HL-60 (cell line): ENCODE measurements around the gene CEACAM6.

ENCODE experiments used
- TF ChIP-seq, protein P1 (sequence below): IDR thresholded peaks from 2 replicates; pipeline ENCODE4 v1.6.1; 2012; ENCODE audit warnings: low read depth; ENCODE audit not compliant: insufficient replicate concordance
- TF ChIP-seq, protein P2 (sequence below): IDR thresholded peaks from one replicate; pipeline ENCODE4 v1.5.1; 2011; ENCODE audit warnings: low read length, control low read depth, inconsistent platforms; ENCODE audit not compliant: insufficient read depth

DNA sequence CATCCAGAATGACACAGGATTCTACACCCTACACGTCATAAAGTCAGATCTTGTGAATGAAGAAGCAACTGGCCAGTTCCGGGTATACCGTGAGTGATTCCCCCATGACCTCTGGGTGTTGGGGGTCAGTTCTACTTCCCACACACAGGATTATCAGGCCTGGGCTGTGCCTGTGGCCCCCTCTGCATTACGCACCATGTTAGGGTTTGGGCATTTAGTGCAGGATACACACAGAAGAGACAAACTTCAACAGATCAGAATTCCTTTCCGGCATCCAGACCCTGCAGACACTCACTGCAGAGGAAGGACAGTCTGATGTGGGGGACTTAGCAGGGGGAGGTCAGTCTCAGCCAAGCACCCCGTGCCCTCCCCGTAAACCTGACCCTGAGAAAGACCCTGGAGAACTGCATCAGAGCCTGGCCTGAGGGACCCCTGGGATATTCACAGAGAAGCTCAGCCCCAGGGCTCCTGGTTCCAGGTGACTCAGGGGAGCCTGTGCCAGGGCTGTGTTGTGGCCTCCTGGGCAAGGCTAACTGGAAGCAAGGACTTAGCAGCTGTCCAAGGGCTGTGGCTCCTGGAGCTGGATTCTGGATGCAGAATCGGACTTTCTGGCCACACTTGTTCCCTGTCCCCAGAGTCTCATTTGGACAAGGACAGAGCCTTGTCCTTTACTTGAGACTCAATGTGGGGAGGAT lies 45.2 kb upstream of the CEACAM6 start:
- TF ChIP-seq, protein P1, sequence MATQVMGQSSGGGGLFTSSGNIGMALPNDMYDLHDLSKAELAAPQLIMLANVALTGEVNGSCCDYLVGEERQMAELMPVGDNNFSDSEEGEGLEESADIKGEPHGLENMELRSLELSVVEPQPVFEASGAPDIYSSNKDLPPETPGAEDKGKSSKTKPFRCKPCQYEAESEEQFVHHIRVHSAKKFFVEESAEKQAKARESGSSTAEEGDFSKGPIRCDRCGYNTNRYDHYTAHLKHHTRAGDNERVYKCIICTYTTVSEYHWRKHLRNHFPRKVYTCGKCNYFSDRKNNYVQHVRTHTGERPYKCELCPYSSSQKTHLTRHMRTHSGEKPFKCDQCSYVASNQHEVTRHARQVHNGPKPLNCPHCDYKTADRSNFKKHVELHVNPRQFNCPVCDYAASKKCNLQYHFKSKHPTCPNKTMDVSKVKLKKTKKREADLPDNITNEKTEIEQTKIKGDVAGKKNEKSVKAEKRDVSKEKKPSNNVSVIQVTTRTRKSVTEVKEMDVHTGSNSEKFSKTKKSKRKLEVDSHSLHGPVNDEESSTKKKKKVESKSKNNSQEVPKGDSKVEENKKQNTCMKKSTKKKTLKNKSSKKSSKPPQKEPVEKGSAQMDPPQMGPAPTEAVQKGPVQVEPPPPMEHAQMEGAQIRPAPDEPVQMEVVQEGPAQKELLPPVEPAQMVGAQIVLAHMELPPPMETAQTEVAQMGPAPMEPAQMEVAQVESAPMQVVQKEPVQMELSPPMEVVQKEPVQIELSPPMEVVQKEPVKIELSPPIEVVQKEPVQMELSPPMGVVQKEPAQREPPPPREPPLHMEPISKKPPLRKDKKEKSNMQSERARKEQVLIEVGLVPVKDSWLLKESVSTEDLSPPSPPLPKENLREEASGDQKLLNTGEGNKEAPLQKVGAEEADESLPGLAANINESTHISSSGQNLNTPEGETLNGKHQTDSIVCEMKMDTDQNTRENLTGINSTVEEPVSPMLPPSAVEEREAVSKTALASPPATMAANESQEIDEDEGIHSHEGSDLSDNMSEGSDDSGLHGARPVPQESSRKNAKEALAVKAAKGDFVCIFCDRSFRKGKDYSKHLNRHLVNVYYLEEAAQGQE = no peak
- TF ChIP-seq, protein P2, sequence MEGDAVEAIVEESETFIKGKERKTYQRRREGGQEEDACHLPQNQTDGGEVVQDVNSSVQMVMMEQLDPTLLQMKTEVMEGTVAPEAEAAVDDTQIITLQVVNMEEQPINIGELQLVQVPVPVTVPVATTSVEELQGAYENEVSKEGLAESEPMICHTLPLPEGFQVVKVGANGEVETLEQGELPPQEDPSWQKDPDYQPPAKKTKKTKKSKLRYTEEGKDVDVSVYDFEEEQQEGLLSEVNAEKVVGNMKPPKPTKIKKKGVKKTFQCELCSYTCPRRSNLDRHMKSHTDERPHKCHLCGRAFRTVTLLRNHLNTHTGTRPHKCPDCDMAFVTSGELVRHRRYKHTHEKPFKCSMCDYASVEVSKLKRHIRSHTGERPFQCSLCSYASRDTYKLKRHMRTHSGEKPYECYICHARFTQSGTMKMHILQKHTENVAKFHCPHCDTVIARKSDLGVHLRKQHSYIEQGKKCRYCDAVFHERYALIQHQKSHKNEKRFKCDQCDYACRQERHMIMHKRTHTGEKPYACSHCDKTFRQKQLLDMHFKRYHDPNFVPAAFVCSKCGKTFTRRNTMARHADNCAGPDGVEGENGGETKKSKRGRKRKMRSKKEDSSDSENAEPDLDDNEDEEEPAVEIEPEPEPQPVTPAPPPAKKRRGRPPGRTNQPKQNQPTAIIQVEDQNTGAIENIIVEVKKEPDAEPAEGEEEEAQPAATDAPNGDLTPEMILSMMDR = no peak
